Inflammatory macrophage treated with lipopolysaccharide for 4 hours (primary cell): ENCODE results near the gene RNF225.
"Not testable (repeated sequence)": the region's sequence is repeated elsewhere in the genome, so short reads cannot be mapped to it uniquely, and the experiment has no call there.

ENCODE experiments used
- DNase-seq: peaks from one replicate; pipeline ENCODE4 v3.0.0-alpha.2; 2020

The RNF225 gene

GRCh38 chr19:58362272-58362994, 33.0 kb upstream of the RNF225 start, which contains the start of gene ZNF497:
Gene ZNF497 (minus strand): TSS chr19:58362751. CDS start chr19:58357635, 5,116 bp downstream.
- peak; percentile 97 for DNase-seq

DNA sequence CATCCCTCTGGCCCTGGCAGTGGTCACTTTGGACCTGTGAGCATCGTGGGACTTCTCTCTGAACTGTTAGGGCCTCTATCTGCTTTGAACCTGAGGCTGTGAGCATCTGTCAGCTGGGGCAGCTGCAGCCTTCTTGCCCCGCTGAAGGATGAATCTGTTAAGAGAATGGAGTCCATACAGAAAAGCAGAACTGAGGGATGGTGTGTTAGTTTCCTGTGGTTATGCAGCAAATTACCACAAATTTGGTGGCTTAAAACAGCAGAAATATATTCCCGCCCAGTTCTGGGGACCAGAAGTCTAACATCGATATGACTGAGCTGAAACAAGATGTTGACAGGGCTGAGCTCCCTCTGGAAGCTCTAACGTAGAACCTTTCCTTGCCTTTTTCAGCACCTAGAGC, 31.3 kb upstream of the RNF225 start:
- DNase-seq: peak; percentile 27

DNA sequence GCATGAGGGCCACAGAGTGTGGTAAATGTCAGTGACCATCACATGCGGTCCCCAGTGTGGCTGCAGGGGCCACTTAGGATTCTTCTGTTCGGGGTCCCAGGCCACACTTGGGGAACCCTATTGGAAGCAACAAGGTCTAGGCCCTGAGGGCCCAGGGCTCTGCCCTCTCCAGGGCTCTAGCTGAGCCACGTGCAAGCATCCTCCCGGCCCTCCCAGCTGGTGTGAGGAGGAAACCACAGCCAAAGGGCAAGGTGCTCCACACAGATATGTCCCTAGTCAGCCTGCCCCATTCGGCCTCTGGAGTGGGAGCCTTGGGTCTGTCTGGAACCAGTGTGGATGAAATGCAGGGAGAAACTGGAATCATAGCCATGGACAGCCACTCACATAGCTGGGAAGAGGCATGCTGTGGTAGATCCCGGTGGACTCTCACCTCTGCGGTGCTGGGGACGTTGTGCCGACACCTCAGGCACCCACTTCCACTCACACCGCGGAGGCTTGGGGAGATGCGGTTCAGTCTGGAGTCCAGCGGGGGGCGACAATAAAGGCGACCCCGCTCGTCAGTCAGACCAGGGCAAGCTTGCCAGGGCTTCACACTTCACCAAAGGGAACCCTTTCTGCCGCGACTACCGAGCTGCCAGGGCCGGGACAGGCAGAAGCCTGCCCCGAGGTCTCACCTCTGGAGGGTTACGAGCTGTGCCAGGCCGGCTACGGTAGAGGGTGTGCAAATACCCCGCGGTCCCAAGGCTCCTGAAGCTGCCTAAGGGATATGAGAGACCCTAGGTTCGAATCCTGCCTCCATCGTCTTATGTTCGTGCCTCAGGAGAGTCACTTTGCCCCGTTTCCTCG, 28.6 kb upstream of the RNF225 start:
- no peak for DNase-seq

DNA sequence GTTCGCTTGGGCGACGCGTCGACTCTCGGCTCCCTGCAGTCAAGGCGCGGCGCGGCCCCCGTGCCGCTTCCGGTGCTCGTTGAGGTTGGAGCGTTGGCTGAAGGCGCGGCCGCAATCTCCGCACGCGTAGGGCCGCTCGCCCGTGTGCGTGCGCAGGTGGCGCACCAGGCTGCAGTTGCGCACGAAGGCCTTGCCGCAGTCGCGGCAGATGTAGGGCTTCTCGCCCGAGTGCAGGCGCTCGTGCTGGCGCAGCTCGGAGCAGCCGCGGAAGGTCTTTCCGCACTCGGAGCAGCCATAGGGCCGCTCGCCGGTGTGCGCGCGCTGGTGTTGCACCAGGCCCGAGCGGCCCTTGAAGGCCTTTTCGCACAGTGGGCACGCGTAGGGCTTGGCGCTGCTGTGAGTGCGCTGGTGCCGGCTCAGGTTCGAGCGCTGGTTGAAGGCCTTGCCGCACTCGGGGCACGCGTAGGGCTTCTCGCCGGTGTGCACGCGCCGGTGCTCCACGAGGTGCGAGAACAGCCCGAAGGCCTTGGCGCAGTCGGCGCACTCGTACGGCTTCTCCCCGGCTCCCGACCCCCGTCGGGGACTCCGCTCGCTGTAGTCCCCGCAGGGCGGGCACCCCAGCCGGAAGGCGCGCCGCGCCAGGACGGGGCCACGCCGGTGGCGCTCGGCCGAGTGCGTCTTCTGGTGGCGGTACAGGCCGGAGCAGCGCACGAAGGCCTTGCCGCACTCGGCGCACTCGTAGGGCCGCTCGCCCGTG, 27.6 kb upstream of the RNF225 start:
- no peak for DNase-seq

- DNase-seq: no peak
Measured at GRCh38 chr19:58368561-58369360, 26.7 kb upstream of the RNF225 start.

DNA sequence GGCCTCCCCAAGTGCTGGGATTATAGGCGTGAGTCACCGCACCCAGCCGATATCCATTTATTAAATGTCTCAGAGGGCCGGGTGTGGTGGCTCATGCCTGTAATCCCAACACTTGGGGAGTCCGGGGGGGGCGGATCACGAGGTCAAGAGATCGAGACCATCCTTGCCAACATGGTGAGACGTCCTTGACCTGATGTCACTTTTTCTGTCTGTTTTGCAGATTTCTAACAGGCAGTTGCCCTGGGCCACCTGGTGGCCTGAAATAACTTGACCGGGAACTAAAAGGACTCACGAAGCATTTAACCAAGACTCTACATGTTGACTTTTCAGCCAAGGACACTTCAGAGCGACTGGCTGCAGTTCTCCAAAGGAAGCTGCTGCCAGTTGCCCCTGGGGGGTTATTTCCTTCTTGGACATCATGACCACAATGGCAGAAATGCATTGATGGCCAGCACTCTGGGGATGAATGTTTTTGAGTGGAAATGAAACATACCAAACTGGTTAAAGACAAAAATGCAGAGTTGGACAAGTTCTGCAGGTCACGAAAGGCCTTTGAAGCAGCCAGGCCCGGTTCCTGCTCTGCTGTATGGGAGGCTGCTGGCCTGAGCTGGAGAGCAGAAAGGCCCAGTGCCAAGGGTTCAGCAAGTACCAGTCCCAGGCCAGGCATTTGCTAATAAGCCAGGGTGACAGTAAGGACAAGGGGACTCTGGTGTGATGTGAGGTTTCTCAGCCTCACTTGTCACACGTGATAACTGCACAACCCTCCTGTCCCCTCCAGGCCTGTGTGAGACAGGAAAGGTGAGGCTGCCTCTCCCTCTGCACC, 22.9 kb upstream of the RNF225 start:
- no peak for DNase-seq

- DNase-seq: peak; percentile 62
Measured at GRCh38 chr19:58374200-58374599, 21.3 kb upstream of the RNF225 start.

DNA sequence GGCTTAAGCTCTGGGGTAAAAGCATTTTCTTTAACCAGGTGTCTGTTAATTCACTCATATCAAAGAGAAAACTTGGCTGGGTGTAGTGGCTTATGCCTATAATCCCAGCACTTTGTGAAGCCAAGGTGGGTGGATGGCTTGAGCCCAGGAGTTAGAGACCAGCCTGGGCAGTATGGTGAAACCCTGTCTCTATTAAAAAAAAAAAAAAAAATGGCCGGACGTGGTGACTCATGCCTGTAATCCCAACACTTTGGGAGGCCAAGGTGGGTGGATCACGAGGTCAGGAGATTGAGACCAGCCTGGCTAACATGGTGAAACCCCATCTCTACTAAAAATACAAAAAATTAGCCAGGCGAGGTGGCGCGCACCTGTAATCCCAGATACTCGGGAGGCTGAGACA, 18.7 kb upstream of the RNF225 start:
- not testable (repeated sequence) for DNase-seq

DNA sequence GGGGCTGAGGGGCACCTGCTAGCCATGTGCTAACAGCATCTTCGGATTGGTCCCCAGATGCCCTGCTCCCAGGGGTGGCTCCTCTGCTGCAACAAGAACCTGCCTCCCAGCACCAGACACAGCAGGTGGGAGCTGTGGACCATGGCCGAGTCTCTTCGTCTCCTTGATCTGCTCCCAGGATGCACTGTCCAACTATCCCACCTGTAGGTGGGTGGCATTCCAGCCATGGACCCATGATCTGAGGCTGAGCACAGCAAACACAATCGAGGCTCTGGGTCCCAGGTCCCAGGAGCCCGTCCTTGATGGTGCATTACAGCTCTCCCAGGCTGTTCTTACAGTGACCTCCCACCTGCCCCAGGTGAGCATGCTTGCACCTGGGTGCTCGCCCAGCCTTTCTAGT, 16.2 kb upstream of the RNF225 start:
- no peak for DNase-seq

- no peak for DNase-seq
Measured at GRCh38 chr19:58380037-58380661, 15.3 kb upstream of the RNF225 start.

DNA sequence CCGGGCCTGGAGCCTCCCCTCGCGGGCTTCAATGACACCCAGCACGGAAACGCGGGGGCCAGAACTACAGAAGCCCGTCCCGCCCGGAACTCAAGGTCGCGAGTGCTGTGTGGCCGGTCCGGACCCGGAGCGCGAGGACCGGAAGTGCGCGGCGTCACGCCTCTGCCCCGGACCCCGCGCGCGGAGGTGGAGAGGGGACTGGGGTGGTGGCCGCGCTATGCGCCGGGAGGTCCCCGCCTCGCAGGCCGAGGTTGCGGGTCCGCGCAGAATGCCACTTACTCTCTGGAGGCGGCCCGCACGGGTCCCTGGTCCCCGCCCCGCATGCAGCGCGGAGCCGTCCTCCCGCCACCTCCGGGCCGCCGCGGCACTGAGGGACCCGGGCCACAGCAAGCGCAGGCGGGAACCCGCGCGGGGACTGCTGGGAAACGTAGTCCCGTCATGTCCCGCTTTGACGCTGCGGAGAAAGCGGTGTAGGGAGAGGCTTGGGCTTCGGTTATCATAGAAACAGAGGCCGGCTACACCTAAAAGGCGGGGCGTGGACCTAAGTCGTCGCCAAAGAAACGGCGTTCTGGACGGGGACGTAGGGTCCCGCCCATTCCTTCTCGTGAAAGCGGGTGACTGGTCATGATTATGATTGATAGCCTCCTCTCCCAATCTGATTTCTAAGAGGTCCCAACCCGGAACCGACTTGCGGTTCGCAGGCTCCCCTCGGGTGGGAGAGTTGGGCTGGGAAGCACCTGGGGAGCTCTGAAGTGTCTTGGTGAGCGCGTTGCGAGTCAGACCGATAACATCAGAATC, 14.6 kb upstream of the RNF225 start, which contains the start of gene ZNF837:
Gene ZNF837 (minus strand): TSS at position 369 of the 798 bp plus-strand sequence. CDS start 11,698 bp downstream, outside the sequence.
- peak; percentile 100 for DNase-seq

GRCh38 chr19:58381460-58382212, 13.8 kb upstream of the RNF225 start:
- DNase-seq: no peak

DNA sequence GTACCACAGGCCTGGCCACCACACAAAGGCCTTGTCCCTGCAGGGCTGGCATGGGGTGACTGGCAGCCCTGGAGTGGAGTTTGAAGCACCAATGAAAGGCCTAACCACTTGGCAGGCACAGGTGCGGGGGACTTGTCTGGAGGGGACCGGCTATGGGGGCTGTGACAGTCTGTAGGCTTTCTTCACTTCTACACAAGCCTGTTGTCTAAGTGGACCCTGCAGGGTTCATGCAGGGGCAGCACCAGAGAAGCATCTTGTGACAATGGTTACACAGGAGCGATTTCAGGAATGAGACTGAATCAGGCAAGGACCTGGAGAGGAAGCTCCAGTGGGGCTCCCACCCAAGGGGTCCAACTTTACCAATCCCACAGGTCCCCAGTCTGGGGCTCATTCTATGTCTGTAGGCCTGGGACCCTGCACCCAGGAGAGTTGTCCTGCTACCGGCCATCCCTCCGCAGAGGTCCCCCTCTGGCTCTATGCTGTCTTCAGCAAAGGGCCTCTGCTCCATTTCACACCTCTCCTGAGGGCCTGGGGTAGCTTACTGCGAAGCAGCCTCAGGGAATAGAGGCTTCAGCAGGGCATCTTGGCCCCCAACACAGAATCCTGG, 12.4 kb upstream of the RNF225 start:
- no peak for DNase-seq

DNA sequence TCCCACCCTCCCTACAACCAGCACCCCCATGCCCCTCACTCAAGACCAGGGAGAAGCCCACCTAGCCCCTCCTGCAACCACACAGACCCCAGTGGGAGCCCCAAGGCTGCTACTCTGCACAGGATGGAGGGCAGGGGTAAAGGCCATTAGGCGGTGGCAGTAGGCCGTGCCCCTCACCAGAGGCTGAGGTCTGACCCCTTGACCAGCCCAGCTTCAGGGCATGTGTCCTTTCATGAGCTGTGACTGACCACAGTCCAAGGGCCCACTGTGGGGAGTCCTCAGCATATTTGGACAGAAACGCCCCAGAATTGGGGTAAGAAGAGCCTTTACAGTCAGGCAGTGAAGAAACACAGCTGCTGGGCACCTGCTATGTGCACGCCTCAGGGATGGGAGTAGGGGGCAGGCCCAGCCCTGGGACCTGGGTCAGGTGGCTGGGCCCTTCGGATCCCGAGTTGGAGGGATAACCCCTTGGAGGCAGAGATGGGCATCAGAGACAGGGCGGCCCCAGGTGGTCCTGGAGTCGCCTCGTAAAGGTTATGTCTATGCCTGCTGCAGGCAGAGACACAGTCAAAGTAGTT, 10.1 kb upstream of the RNF225 start:
- DNase-seq: no peak

- DNase-seq: no peak
Measured at GRCh38 chr19:58385891-58386575, 9.4 kb upstream of the RNF225 start.

DNA sequence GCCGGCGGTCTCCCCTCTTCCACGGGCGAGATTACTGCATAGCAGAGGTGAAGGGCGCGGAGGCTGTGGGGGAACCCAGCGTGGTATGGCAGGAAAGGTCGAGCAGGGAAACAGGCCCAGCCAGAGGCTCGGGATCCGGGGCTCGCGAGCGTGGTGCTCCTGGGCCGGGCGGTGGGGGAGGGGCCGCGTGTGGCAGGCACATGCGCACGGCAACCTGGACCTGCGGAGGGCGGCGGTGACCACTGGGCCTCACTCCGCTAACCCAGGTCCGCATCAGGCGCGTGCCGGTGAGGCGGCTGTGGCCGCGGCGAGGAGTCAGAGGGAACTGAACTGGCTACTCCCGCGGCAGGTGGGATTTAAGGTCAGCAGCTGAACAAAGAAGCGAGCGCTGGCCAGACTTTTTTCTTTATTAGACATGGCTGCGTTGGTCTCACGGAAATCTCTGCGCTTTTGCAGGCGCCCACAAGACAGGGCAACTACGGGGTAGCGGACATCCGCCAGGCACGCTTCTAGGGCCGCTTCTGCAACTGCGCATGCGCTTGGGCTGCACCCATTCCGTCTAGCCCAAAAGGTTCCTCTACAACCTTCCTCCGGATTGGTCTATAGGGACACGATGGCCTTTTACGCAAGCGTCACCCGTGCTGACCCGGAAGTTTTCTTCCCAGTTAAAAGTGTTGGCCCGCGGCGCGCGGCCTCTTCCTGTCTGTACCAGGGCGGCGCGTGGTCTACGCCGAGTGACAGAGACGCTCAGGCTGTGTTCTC, 8.7 kb upstream of the RNF225 start, which contains the start of gene RPS5:
Gene RPS5 (plus strand): TSS at position 694 of the 762 bp plus-strand sequence. CDS start 869 bp downstream, outside the sequence.
- DNase-seq: peak; percentile 99
